ENCODE data around the gene RAB33A.

- TF ChIP-seq YY1 (IDR thresholded peaks at IDR 0.05; ENCODE audit: insufficient read depth, insufficient read length): no peak
- no peak for TF ChIP-seq ZNF274 (IDR thresholded peaks at IDR 0.05; ENCODE audit: low read depth, low read length)
- no peak for TF ChIP-seq SUZ12 (IDR thresholded peaks at IDR 0.05; ENCODE audit: extremely low read depth, insufficient read depth, insufficient read length)
Observed at GRCh38 chrX:130125091-130125874, 46.5 kb upstream of the RAB33A start.
